Natural killer cell (primary cell): Measurements from ENCODE around the gene PSME2. TPM values are rescaled to one million over a fixed set of nuclear protein-coding genes. Genes with fewer than 3 reads are reported as not detected.

ENCODE experiments used
- ATAC-seq, 3 donors: fragments of 150-1000 bp in 2 of 3; fragments of 200-7000 bp in 1 of 3; cut with Tn5 transposase; 1 replicate in 1 of 3; 2 replicates in 2 of 3; pipeline ENCODE4 v1.10.0; 2021; ENCODE audit warnings: mild to moderate bottlenecking in 2 of 3, moderate library complexity in 2 of 3
- DNase-seq, 2 donors: peaks; one replicate each; pipeline versions ENCODE4 v3.0.0 to v3.0.0-alpha.2; 2013 to 2021; ENCODE audit warnings: mixed read lengths in 1 of 2
- H3K27ac ChIP-seq: one replicate; pipeline ENCODE4 v1.5.1; 2013; ENCODE audit warnings: mild to moderate bottlenecking, low read length
- H3K27me3 ChIP-seq: one replicate; pipeline ENCODE4 v1.6.1; 2013; ENCODE audit warnings: low read length; ENCODE audit not compliant: control insufficient read depth, insufficient read depth
- H3K36me3 ChIP-seq: one replicate; pipeline ENCODE4 v1.6.1; 2013; ENCODE audit warnings: low read length; ENCODE audit not compliant: control insufficient read depth, insufficient read depth
- H3K4me1 ChIP-seq: one replicate; pipeline ENCODE4 v1.6.1; 2013; ENCODE audit warnings: low read length; ENCODE audit not compliant: control insufficient read depth, insufficient read depth
- H3K4me3 ChIP-seq: one replicate; pipeline ENCODE4 v1.5.1; 2013; ENCODE audit warnings: low read length
- H3K9me3 ChIP-seq: one replicate; pipeline ENCODE4 v1.6.1; 2013; ENCODE audit warnings: low read length; ENCODE audit not compliant: control insufficient read depth, insufficient read depth
- H3K27ac Mint-ChIP-seq, 2 donors: one replicate each; pipeline ENCODE4 v1.8.0; 2022; ENCODE audit warnings: mild to moderate bottlenecking in 2 of 2, mixed read lengths in 2 of 2, moderate library complexity in 1 of 2
- H3K27me3 Mint-ChIP-seq, 2 donors: one replicate each; pipeline ENCODE4 v1.8.0; 2022; ENCODE audit warnings: low read depth in 2 of 2, mixed read lengths in 2 of 2
- H3K36me3 Mint-ChIP-seq: one replicate; pipeline ENCODE4 v1.8.0; 2022; ENCODE audit warnings: mixed read lengths
- H3K4me1 Mint-ChIP-seq, 2 donors: one replicate each; pipeline ENCODE4 v1.8.0; 2022; ENCODE audit warnings: mixed read lengths in 2 of 2
- H3K4me3 Mint-ChIP-seq: one replicate; pipeline ENCODE4 v1.8.0; 2022; ENCODE audit warnings: mild to moderate bottlenecking, moderate library complexity, mixed read lengths
- H3K9me3 Mint-ChIP-seq, 2 donors: one replicate each; pipeline ENCODE4 v1.8.0; 2022; ENCODE audit warnings: mixed read lengths in 2 of 2
- WGBS: methylation state at CpG from one replicate; pipeline ENCODE4 v1.1.7; 2013; ENCODE audit warnings: missing lambda C conversion rate; ENCODE audit not compliant: insufficient coverage; 5-methylcytosine and 5-hydroxymethylcytosine counted together
- intact Hi-C: fragments of 100-400 bp; cut with micrococcal nuclease; formaldehyde crosslinking; loops from one replicate; pipeline ENCODE4 v1.14.2; 2022
- total RNA-seq, 4 donors: library from RNA; stranded (reverse); fragments of 120-200 nt in 1 of 4; gene quantifications; one replicate each; pipeline versions ENCODE4 v1.2.3 to v1.2.4, GENCODE V29; 2013 to 2022
- TF ChIP-seq, protein P1 (sequence below): fragments of 200-600 bp; IDR thresholded peaks from one replicate; pipeline ENCODE4 v1.8.0; 2022; ENCODE audit warnings: antibody characterized with exemption

PSME2 gene
- total RNA-seq, 3 donors from 2014 or later (not counting 1 experiment from before 2014, with no cell fraction given) = 193 to 237 (median 234) TPM

DNA sequence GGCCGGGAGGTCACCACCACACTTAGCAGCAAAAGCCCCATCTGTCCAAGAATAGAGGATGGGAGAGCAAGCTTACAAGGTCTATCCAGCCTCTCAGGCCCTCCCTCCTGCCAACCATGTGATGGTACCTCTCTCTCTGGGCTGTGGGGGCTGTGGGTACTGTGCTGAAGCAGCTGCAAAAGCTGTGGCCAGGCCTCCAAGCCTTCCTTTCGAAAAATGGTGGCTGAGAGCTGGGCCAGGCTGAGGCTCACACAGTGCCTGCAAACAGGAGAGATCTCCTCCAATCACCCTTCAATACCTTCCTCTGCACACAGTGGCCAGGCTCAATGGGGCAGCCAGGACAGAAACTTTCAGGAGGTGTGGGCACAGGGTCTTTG, 41.1 kb upstream of the PSME2 start:
- H3K36me3 ChIP-seq = peaks cover 41% of the 10 kb centered on the region
- H3K27me3 ChIP-seq = no peaks in the 10 kb centered on the region
- intact Hi-C loops = no loop called here
- no peaks in the 10 kb centered on the region for H3K36me3 Mint-ChIP-seq
- H3K27me3 Mint-ChIP-seq = no peaks in the 10 kb centered on the region
- peak overlapping the region; percentile 68 for H3K27ac ChIP-seq
- H3K4me3 Mint-ChIP-seq = peak overlapping the region; percentile 85
- WGBS = 55% methylated on average over 1 of the region's 2 CpGs
- H3K27ac Mint-ChIP-seq = peak overlapping the region; percentile 83 to 97
- no peak for DNase-seq
- H3K9me3 Mint-ChIP-seq = no peaks in the 10 kb centered on the region
- H3K4me1 ChIP-seq = peaks cover 23% of the 10 kb centered on the region
- ATAC-seq = peak in 2 of 3 donors; percentile 6 to 19
- H3K9me3 ChIP-seq = no peaks in the 10 kb centered on the region
- TF ChIP-seq, protein P1, sequence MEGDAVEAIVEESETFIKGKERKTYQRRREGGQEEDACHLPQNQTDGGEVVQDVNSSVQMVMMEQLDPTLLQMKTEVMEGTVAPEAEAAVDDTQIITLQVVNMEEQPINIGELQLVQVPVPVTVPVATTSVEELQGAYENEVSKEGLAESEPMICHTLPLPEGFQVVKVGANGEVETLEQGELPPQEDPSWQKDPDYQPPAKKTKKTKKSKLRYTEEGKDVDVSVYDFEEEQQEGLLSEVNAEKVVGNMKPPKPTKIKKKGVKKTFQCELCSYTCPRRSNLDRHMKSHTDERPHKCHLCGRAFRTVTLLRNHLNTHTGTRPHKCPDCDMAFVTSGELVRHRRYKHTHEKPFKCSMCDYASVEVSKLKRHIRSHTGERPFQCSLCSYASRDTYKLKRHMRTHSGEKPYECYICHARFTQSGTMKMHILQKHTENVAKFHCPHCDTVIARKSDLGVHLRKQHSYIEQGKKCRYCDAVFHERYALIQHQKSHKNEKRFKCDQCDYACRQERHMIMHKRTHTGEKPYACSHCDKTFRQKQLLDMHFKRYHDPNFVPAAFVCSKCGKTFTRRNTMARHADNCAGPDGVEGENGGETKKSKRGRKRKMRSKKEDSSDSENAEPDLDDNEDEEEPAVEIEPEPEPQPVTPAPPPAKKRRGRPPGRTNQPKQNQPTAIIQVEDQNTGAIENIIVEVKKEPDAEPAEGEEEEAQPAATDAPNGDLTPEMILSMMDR = no peak
- H3K4me3 ChIP-seq = no peak overlapping the region
- H3K4me1 Mint-ChIP-seq = peaks cover 26 to 29% of the 10 kb centered on the region in 2 donors

DNA sequence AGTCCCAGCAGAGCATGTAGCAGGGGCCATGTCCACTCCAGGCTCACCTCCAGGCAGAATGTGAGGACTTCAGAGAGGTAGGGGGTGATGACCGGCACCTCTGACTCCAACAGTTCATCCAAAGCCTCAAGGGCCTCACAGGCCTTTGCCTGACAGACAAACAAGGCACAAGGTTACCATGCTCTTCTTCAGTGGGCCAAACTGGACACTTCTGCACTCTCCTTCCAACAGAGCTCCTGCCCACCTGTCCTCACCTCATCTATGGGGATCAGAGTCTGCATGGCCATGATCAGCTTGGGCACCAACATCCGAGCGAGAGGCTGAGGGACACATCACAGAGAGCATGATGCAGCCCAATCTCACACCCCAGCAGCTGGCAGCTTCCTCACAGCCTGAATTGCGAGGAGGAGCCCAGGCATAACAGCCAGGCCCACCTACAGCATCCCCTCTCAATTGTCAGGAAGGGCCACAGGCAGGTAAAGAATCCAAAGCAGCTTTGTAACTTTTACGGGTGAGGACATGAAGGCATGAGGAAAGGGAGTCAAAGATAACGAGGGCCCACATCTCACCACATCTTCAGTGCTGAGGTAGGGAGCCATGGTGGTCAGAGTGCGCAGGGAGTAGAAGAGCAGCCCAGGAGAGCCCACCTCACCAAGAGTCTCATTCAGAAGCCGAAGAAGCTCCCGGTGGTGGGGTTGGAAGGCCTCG, 40.6 kb upstream of the PSME2 start:
- Mint-ChIP-seq H3K27me3 (no peaks in the 10 kb centered on the region), H3K4me3 (peak overlapping the region; percentile 81), H3K4me1 (peaks cover 24 to 26% of the 10 kb centered on the region in 2 donors), H3K36me3 (no peaks in the 10 kb centered on the region), H3K27ac (peak overlapping the region; percentile 83 to 97), H3K9me3 (no peaks in the 10 kb centered on the region)
- intact Hi-C loops = no loop called here
- TF ChIP-seq, protein P1 = no peak
- no peak for ATAC-seq
- H3K27me3 ChIP-seq = no peaks in the 10 kb centered on the region
- no peak overlapping the region for H3K27ac ChIP-seq
- peaks cover 23% of the 10 kb centered on the region for H3K4me1 ChIP-seq
- H3K9me3 ChIP-seq = no peaks in the 10 kb centered on the region
- no peak overlapping the region for H3K4me3 ChIP-seq
- no peak for DNase-seq
- WGBS = 93% methylated on average over 10 of the region's 10 CpGs
- H3K36me3 ChIP-seq = peaks cover 36% of the 10 kb centered on the region

DNA sequence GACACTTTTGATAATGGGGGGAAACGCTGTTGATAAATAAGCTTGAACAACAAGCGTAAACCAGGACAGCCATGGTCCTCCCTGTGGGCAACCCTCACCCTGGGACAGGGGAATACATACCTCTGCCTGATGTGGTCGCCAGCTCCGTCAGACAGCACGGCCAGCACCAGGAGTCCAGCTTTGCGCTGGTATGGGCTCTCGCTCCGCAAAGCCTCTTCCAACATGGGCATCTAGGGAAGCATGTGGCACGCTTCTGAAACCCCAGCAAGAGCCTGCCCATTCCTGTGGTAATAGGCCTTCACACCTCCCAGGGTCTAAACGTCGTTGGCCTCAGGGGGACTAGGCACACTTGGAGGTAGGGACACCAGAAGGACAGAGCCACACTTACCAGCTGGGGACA, 39.3 kb upstream of the PSME2 start:
- peaks cover 23% of the 10 kb centered on the region for H3K4me1 ChIP-seq
- H3K4me3 ChIP-seq = no peak overlapping the region
- H3K36me3 Mint-ChIP-seq = peaks cover 5% of the 10 kb centered on the region
- H3K27me3 ChIP-seq = no peaks in the 10 kb centered on the region
- ATAC-seq = no peak
- intact Hi-C loops = no loop called here
- H3K36me3 ChIP-seq = peaks cover 39% of the 10 kb centered on the region
- no peaks in the 10 kb centered on the region for H3K9me3 ChIP-seq
- WGBS = 94% methylated on average over 11 of the region's 11 CpGs
- H3K27ac Mint-ChIP-seq = no peak overlapping the region
- DNase-seq = no peak
- H3K4me3 Mint-ChIP-seq = no peak overlapping the region
- peaks cover 20 to 26% of the 10 kb centered on the region in 2 donors for H3K4me1 Mint-ChIP-seq
- TF ChIP-seq, protein P1 = no peak
- no peaks in the 10 kb centered on the region for H3K27me3 Mint-ChIP-seq
- H3K9me3 Mint-ChIP-seq = no peaks in the 10 kb centered on the region
- H3K27ac ChIP-seq = no peak overlapping the region

DNA sequence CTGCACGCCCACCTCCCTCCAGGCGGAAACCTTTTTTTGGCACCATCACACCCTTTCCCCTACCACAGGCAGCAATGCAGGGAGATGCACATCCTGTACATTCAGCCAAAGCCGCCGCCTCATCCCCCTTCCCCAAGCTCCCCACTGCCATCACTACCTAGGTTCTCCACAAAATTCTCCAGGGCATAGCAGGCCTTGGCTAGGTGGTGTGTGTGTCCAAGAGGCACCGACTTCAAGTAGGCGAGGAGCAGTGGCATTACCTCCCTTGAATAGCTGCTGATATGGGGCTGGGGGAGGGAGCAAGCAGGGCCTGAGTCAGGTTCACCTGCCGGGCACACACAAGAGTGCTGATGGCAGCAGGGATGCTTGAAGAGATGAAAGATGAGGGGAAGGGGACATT, 38.6 kb upstream of the PSME2 start:
- no peak for ATAC-seq
- Histone ChIP-seq H3K27me3 (no peaks in the 10 kb centered on the region), H3K36me3 (peaks cover 43% of the 10 kb centered on the region), H3K27ac (no peak overlapping the region), H3K4me1 (peaks cover 23% of the 10 kb centered on the region), H3K9me3 (no peaks in the 10 kb centered on the region), H3K4me3 (no peak overlapping the region)
- intact Hi-C loops = no loop called here
- TF ChIP-seq, protein P1 = no peak
- DNase-seq = no peak
- Mint-ChIP-seq H3K27ac (no peak overlapping the region), H3K4me1 (peaks cover 20 to 26% of the 10 kb centered on the region in 2 donors), H3K27me3 (no peaks in the 10 kb centered on the region), H3K9me3 (no peaks in the 10 kb centered on the region), H3K36me3 (peaks cover 6% of the 10 kb centered on the region), H3K4me3 (no peak overlapping the region)
- 97% methylated on average over 7 of the region's 7 CpGs for WGBS
